ENCODE results near the gene MICAL3. TPM values are rescaled to one million over a fixed set of nuclear protein-coding genes. Genes with fewer than 3 reads are reported as not detected.
"Not testable (repeated sequence)": the region's sequence is repeated elsewhere in the genome, so short reads cannot be mapped to it uniquely, and the experiment has no call there.

MICAL3 gene
- total and polyA plus RNA-seq, 2 donors, result 2.7 to 4.0 TPM

- Histone ChIP-seq H3K9me3 (ENCODE audit: control insufficient read depth in 2 of 2, insufficient read depth in 1 of 2, low read length in 1 of 2) (no peaks in the 10 kb centered on the region), H3K36me3 (ENCODE audit: control insufficient read depth in 2 of 2, insufficient read depth in 2 of 2, low read length in 1 of 2) (peaks cover 5 to 11% of the 10 kb centered on the region in 2 donors), H3K27me3 (ENCODE audit: control insufficient read depth in 2 of 2, insufficient read depth in 1 of 2, low read length in 1 of 2) (peaks cover 0 to 2% of the 10 kb centered on the region in 2 donors), H3K4me3 (ENCODE audit: low read length in 2 of 2) (no peak overlapping the region), H3K4me1 (ENCODE audit: control insufficient read depth in 2 of 2, insufficient read depth in 2 of 2, low read length in 2 of 2) (peaks cover 30 to 50% of the 10 kb centered on the region in 2 donors), H3K27ac (ENCODE audit: low read depth in 1 of 2, low read length in 1 of 2) (peak overlapping the region in 1 of 2 donors; percentile 43)
- 92% methylated on average over 9 of the region's 9 CpGs for WGBS
- DNase-seq (ENCODE audit: low read depth in 6 of 9, low spot score in 9 of 9), result no peak
Measured at GRCh38 chr22:17769716-17770082, 254.7 kb downstream of the MICAL3 start.

GRCh38 chr22:17769013-17769715, 255.2 kb downstream of the MICAL3 start:
- Histone ChIP-seq H3K4me3 (ENCODE audit: low read length in 2 of 2) (no peak overlapping the region), H3K4me1 (ENCODE audit: control insufficient read depth in 2 of 2, insufficient read depth in 2 of 2, low read length in 2 of 2) (peaks cover 31 to 52% of the 10 kb centered on the region in 2 donors), H3K36me3 (ENCODE audit: control insufficient read depth in 2 of 2, insufficient read depth in 2 of 2, low read length in 1 of 2) (peaks cover 5 to 11% of the 10 kb centered on the region in 2 donors), H3K27me3 (ENCODE audit: control insufficient read depth in 2 of 2, insufficient read depth in 1 of 2, low read length in 1 of 2) (peaks cover 0 to 2% of the 10 kb centered on the region in 2 donors), H3K27ac (ENCODE audit: low read depth in 1 of 2, low read length in 1 of 2) (peak overlapping the region in 1 of 2 donors; percentile 43), H3K9me3 (ENCODE audit: control insufficient read depth in 2 of 2, insufficient read depth in 1 of 2, low read length in 1 of 2) (no peaks in the 10 kb centered on the region)
- 90% methylated on average over 14 of the region's 14 CpGs for WGBS
- no peak for DNase-seq (ENCODE audit: low read depth in 6 of 9, low spot score in 9 of 9)

GRCh38 chr22:17767233-17768065, 256.9 kb downstream of the MICAL3 start:
- Histone ChIP-seq H3K4me1 (ENCODE audit: control insufficient read depth in 2 of 2, insufficient read depth in 2 of 2, low read length in 2 of 2) (peaks cover 28 to 48% of the 10 kb centered on the region in 2 donors), H3K36me3 (ENCODE audit: control insufficient read depth in 2 of 2, insufficient read depth in 2 of 2, low read length in 1 of 2) (peaks cover 5 to 11% of the 10 kb centered on the region in 2 donors), H3K4me3 (ENCODE audit: low read length in 2 of 2) (no peak overlapping the region), H3K9me3 (ENCODE audit: control insufficient read depth in 2 of 2, insufficient read depth in 1 of 2, low read length in 1 of 2) (no peaks in the 10 kb centered on the region), H3K27ac (ENCODE audit: low read depth in 1 of 2, low read length in 1 of 2) (peak overlapping the region in 1 of 2 donors; percentile 26), H3K27me3 (ENCODE audit: control insufficient read depth in 2 of 2, insufficient read depth in 1 of 2, low read length in 1 of 2) (no peaks in the 10 kb centered on the region)
- no peak for DNase-seq (ENCODE audit: low read depth in 6 of 9, low spot score in 9 of 9)
- WGBS, result 88% methylated on average over 14 of the region's 14 CpGs

GRCh38 chr22:17764852-17765251, 259.5 kb downstream of the MICAL3 start:
- peaks cover 16 to 35% of the 10 kb centered on the region in 2 donors for H3K4me1 ChIP-seq (ENCODE audit: control insufficient read depth in 2 of 2, insufficient read depth in 2 of 2, low read length in 2 of 2)
- H3K36me3 ChIP-seq (ENCODE audit: control insufficient read depth in 2 of 2, insufficient read depth in 2 of 2, low read length in 1 of 2); H3K4me3 ChIP-seq (ENCODE audit: low read length in 2 of 2); DNase-seq (ENCODE audit: low read depth in 6 of 9, low spot score in 9 of 9); H3K27ac ChIP-seq (ENCODE audit: low read depth in 1 of 2, low read length in 1 of 2); H3K9me3 ChIP-seq (ENCODE audit: control insufficient read depth in 2 of 2, insufficient read depth in 1 of 2, low read length in 1 of 2); H3K27me3 ChIP-seq (ENCODE audit: control insufficient read depth in 2 of 2, insufficient read depth in 1 of 2, low read length in 1 of 2): not testable (repeated sequence)
- WGBS, result 88% methylated on average over 5 of the region's 5 CpGs

DNA sequence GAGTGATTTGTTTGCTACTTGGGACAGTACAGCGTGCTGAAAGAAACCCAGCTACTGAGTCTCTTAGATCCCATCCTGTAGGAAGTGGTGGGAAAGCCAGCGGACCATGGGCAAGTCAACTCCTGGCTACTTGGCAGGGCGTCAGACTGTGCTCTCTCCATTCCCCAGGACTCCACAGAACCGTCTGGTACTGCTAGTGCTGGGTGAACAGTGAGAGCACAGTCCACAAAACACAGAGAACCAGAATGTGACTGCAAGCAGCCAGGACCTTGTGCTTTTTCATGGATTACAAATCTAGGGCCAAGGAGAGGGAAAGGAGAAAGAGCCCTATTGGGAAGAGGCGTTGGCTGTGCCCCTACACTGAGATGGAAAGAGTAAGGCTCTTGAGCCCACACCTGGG, 260.3 kb downstream of the MICAL3 start:
- H3K36me3 ChIP-seq (ENCODE audit: control insufficient read depth in 2 of 2, insufficient read depth in 2 of 2, low read length in 1 of 2), result no peaks in the 10 kb centered on the region
- no peak for DNase-seq (ENCODE audit: low read depth in 6 of 9, low spot score in 9 of 9)
- no peak overlapping the region for H3K4me3 ChIP-seq (ENCODE audit: low read length in 2 of 2)
- WGBS, result 87% methylated on average over 5 of the region's 5 CpGs
- no peaks in the 10 kb centered on the region for H3K27me3 ChIP-seq (ENCODE audit: control insufficient read depth in 2 of 2, insufficient read depth in 1 of 2, low read length in 1 of 2)
- no peaks in the 10 kb centered on the region for H3K9me3 ChIP-seq (ENCODE audit: control insufficient read depth in 2 of 2, insufficient read depth in 1 of 2, low read length in 1 of 2)
- peaks cover 16 to 30% of the 10 kb centered on the region in 2 donors for H3K4me1 ChIP-seq (ENCODE audit: control insufficient read depth in 2 of 2, insufficient read depth in 2 of 2, low read length in 2 of 2)
- peak overlapping the region in 1 of 2 donors; percentile 28 for H3K27ac ChIP-seq (ENCODE audit: low read depth in 1 of 2, low read length in 1 of 2)

DNA sequence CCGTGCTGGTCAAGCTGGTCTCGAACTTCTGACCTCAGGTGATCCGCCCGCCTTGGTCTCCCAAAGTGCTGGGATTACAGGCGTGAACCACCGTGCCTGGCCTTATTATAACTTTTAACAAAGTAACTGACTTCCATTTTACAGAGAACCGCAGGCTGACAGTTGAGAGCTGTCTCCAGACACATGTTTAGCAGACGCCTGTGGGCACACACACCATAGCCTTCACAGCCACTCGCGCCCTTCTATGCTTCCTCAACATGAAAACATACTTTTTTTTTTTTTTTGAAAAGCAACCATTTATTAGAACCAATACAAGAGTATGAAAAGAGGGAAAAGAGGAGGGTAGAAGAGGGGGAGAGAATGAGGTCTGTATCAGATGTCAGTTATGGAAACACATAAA, 260.9 kb downstream of the MICAL3 start:
- Histone ChIP-seq H3K4me1 (ENCODE audit: control insufficient read depth in 2 of 2, insufficient read depth in 2 of 2, low read length in 2 of 2) (peaks cover 16 to 30% of the 10 kb centered on the region in 2 donors), H3K27ac (ENCODE audit: low read depth in 1 of 2, low read length in 1 of 2) (peak overlapping the region in 1 of 2 donors; percentile 17)
- 45% methylated on average over 10 of the region's 10 CpGs for WGBS
- not testable (repeated sequence) for H3K4me3 ChIP-seq (ENCODE audit: low read length in 2 of 2); H3K36me3 ChIP-seq (ENCODE audit: control insufficient read depth in 2 of 2, insufficient read depth in 2 of 2, low read length in 1 of 2); H3K9me3 ChIP-seq (ENCODE audit: control insufficient read depth in 2 of 2, insufficient read depth in 1 of 2, low read length in 1 of 2); H3K27me3 ChIP-seq (ENCODE audit: control insufficient read depth in 2 of 2, insufficient read depth in 1 of 2, low read length in 1 of 2)
- DNase-seq (ENCODE audit: low read depth in 6 of 9, low spot score in 9 of 9), result peak in 1 of 9 donors; percentile 73

DNA sequence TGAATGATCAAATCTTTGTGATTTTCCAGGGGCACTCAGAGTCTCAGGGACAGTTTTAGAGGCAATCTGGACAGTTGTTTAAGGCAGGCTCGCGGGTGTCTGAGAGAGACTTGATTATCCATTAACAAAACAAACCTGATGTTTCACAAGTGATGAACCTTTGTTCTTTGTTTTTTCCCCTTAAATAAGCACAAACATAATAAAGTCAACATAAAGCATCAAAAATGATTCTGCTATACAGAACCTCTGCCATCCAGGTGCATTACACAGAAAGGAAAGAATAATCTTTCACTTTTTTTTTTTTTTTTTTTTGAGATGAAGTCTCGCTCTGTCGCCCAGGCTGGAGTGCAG, 263.2 kb downstream of the MICAL3 start:
- 97% methylated on average over 2 of the region's 4 CpGs for WGBS

DNA sequence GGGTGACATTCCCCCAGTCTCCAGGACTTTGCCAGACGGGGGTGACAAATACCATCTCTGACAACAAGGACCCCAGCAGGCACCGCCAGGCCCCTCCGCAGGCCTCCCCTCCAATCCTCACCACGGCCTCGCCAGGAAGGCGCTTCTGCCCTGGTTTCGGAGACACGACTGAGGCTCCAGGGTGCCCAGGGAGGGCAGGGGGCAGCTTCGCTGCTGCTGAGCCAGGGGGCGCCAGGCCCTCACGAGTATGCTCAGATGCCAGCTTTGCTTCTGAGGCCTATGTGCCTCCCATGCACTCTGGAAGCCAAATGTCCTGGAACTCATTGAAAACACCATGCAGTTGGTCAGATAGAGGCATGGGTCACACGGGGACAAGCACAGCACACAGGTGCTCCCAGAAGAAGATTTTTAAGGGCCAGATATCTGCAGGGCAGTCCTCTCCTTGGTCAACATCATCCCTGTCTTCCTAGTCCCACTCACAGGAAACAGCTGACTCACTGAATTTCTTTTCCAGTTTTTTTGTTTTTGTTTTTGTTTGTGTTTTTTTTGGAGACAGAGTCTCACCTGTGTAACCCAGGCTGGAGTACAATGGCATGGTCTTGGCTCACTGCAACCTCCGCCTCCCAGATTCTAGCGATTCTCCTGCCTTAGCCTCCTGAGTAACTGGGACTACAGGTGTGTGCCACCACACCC, 270.0 kb downstream of the MICAL3 start:
- Histone ChIP-seq H3K27ac (ENCODE audit: low read depth in 1 of 2, low read length in 1 of 2) (no peak overlapping the region), H3K27me3 (ENCODE audit: control insufficient read depth in 2 of 2, insufficient read depth in 1 of 2, low read length in 1 of 2) (no peaks in the 10 kb centered on the region), H3K4me1 (ENCODE audit: control insufficient read depth in 2 of 2, insufficient read depth in 2 of 2, low read length in 2 of 2) (no peaks in the 10 kb centered on the region), H3K9me3 (ENCODE audit: control insufficient read depth in 2 of 2, insufficient read depth in 1 of 2, low read length in 1 of 2) (no peaks in the 10 kb centered on the region), H3K36me3 (ENCODE audit: control insufficient read depth in 2 of 2, insufficient read depth in 2 of 2, low read length in 1 of 2) (peaks cover 0 to 5% of the 10 kb centered on the region in 2 donors), H3K4me3 (ENCODE audit: low read length in 2 of 2) (no peak overlapping the region)
- peak in 1 of 9 donors; percentile 43 for DNase-seq (ENCODE audit: low read depth in 6 of 9, low spot score in 9 of 9)
- WGBS, result 94% methylated on average over 14 of the region's 14 CpGs

More for the DNA sequence above, 263.2 kb downstream of the MICAL3 start:
- H3K9me3 ChIP-seq (ENCODE audit: control insufficient read depth in 2 of 2, insufficient read depth in 1 of 2, low read length in 1 of 2), result no peaks in the 10 kb centered on the region
- no peak for DNase-seq (ENCODE audit: low read depth in 6 of 9, low spot score in 9 of 9)
- no peak overlapping the region for H3K4me3 ChIP-seq (ENCODE audit: low read length in 2 of 2)
- peaks cover 7 to 17% of the 10 kb centered on the region in 2 donors for H3K4me1 ChIP-seq (ENCODE audit: control insufficient read depth in 2 of 2, insufficient read depth in 2 of 2, low read length in 2 of 2)
- H3K27me3 ChIP-seq (ENCODE audit: control insufficient read depth in 2 of 2, insufficient read depth in 1 of 2, low read length in 1 of 2), result no peaks in the 10 kb centered on the region
- peaks cover 0 to 5% of the 10 kb centered on the region in 2 donors for H3K36me3 ChIP-seq (ENCODE audit: control insufficient read depth in 2 of 2, insufficient read depth in 2 of 2, low read length in 1 of 2)
- no peak overlapping the region for H3K27ac ChIP-seq (ENCODE audit: low read depth in 1 of 2, low read length in 1 of 2)
